C4-2B (cell line): ENCODE measurements around the gene NRXN3.

Source experiments
- CTCF ChIP-seq: fragments of 450-650 bp; conservative IDR thresholded peaks from 2 replicates; pipeline ENCODE4 v1.5.1; 2017; ENCODE audit warnings: mild to moderate bottlenecking
- ZFX ChIP-seq: fragments of 450-650 bp; IDR thresholded peaks from 2 replicates; pipeline ENCODE4 v1.6.1; 2017

GRCh38 chr14:78897443-78897842 is 727.3 kb downstream of the NRXN3 start:
- TF ChIP-seq CTCF (no peak), ZFX (no peak)
